Hepatocyte (in vitro differentiated cells): Measurements from ENCODE around the gene FIGNL1. TPM values are rescaled to one million over a fixed set of nuclear protein-coding genes. Genes with fewer than 3 reads are reported as not detected.

Experiments
- DNase-seq: peaks from one replicate; pipeline ENCODE4 v3.0.0-alpha.2; 2016; ENCODE audit warnings: low spot score
- H2AFZ ChIP-seq: fragments of 200-600 bp; sonication (generic); 2 replicates; pipeline ENCODE4 v1.6.0; 2016; ENCODE audit warnings: antibody characterized with exemption, mild to moderate bottlenecking
- H3K27ac ChIP-seq: fragments of 200-600 bp; sonication (generic); 2 replicates; pipeline ENCODE4 v1.5.1; 2016; ENCODE audit warnings: mild to moderate bottlenecking
- H3K27me3 ChIP-seq: fragments of 200-600 bp; sonication (generic); 2 replicates; pipeline ENCODE4 v1.6.1; 2016
- H3K36me3 ChIP-seq: fragments of 200-600 bp; sonication (generic); replicated peaks from 2 replicates; pipeline ENCODE4 v1.5.1; 2016; ENCODE audit warnings: low read depth; ENCODE audit not compliant: insufficient read depth
- H3K4me1 ChIP-seq: fragments of 200-600 bp; sonication (generic); 2 replicates; pipeline ENCODE4 v1.5.1; 2016; ENCODE audit warnings: mild to moderate bottlenecking, moderate library complexity; ENCODE audit not compliant: insufficient read depth
- H3K4me2 ChIP-seq: fragments of 200-600 bp; sonication (generic); 2 replicates; pipeline ENCODE4 v1.6.0; 2016
- H3K4me3 ChIP-seq: fragments of 200-600 bp; sonication (generic); 2 replicates; pipeline ENCODE4 v1.5.1; 2016; ENCODE audit warnings: mild to moderate bottlenecking
- H3K79me2 ChIP-seq: fragments of 200-600 bp; sonication (generic); 2 replicates; pipeline ENCODE4 v1.6.0; 2017; ENCODE audit warnings: mild to moderate bottlenecking
- H3K9me2 ChIP-seq: fragments of 200-600 bp; sonication (generic); replicated peaks from 2 replicates; pipeline ENCODE4 v1.6.0; 2017; ENCODE audit warnings: mild to moderate bottlenecking; ENCODE audit not compliant: insufficient read depth
- H3K9me3 ChIP-seq: fragments of 200-600 bp; sonication (generic); 2 replicates; pipeline ENCODE4 v1.5.1; 2016; ENCODE audit warnings: low read depth, mild to moderate bottlenecking
- H4K20me1 ChIP-seq: fragments of 200-600 bp; sonication (generic); 2 replicates; pipeline ENCODE4 v1.6.0; 2016; ENCODE audit warnings: mild to moderate bottlenecking; ENCODE audit not compliant: insufficient read depth, poor library complexity, severe bottlenecking
- CTCF ChIP-seq: fragments of 200-600 bp; sonication (generic); IDR thresholded peaks from 2 replicates; pipeline ENCODE4 v1.5.1; 2016; ENCODE audit warnings: antibody characterized with exemption, mild to moderate bottlenecking; ENCODE audit not compliant: poor library complexity
- EZH2 ChIP-seq: fragments of 200-600 bp; sonication (generic); IDR thresholded peaks from 2 replicates; pipeline ENCODE4 v1.6.1; 2016; ENCODE audit warnings: antibody characterized with exemption, mild to moderate bottlenecking, borderline replicate concordance
- EZH2phosphoT487 ChIP-seq: fragments of 200-600 bp; sonication (generic); IDR thresholded peaks from one replicate; pipeline ENCODE4 v1.6.1; 2018; ENCODE audit warnings: antibody characterized with exemption, mild to moderate bottlenecking, low read depth, moderate library complexity; ENCODE audit not compliant: unreplicated experiment, severe bottlenecking
- WGBS: methylation state at CpG from one replicate; pipeline ENCODE4 v1.1.6; 2016; ENCODE audit warnings: low lambda C conversion rate; ENCODE audit errors: missing lambda C conversion rate; 5-methylcytosine and 5-hydroxymethylcytosine counted together
- polyA plus RNA-seq: library from polyadenylated mRNA; unstranded; fragments of >200 nt; fragmentation: Nextera tagmentation; extraction: Ambion mirVana; gene quantifications from 2 replicates; pipeline ENCODE4 v1.2.1, GENCODE V29; 2016
- small RNA-seq: library from RNA; depleted of rRNA; stranded (forward); fragments of <200 nt; gene quantifications from one replicate; pipeline ENCODE3, GENCODE V24; 2014
- total RNA-seq: library from RNA; depleted of rRNA; stranded (reverse); fragments of >200 nt; gene quantifications from 2 replicates; pipeline ENCODE4 v1.2.3, GENCODE V29; 2014

Gene FIGNL1
- total and polyA plus RNA-seq, 2 experiments from 2014 or later: 4.3 to 13.6 TPM

- 88% methylated on average over 2 of the region's 2 CpGs for WGBS
Measured at GRCh38 chr7:50396856-50397255, 53.3 kb downstream of the FIGNL1 start.

GRCh38 chr7:50394315-50394714 is 55.8 kb downstream of the FIGNL1 start:
- Histone ChIP-seq H3K9me2 (no peaks in the 10 kb centered on the region), H3K27me3 (no peaks in the 10 kb centered on the region)
- TF ChIP-seq EZH2: no peak
- no peak for TF ChIP-seq EZH2phosphoT487
- no peak for TF ChIP-seq CTCF

More at GRCh38 chr7:50396856-50397255, 53.3 kb downstream of the FIGNL1 start:
- H3K79me2 ChIP-seq: no peaks in the 10 kb centered on the region
- TF ChIP-seq CTCF (no peak), EZH2phosphoT487 (no peak), EZH2 (no peak)
- DNase-seq: no peak
- no peaks in the 10 kb centered on the region for H3K4me1 ChIP-seq
- H3K36me3 ChIP-seq: no peaks in the 10 kb centered on the region
- no peak overlapping the region for H2AFZ ChIP-seq
- H3K27me3 ChIP-seq: no peaks in the 10 kb centered on the region
- H3K9me2 ChIP-seq: no peaks in the 10 kb centered on the region
- no peak overlapping the region for H3K27ac ChIP-seq
- H3K9me3 ChIP-seq: no peaks in the 10 kb centered on the region
- H3K4me3 ChIP-seq: no peak overlapping the region
- H3K4me2 ChIP-seq: no peak overlapping the region
- H4K20me1 ChIP-seq: no peaks in the 10 kb centered on the region

More at GRCh38 chr7:50394315-50394714, 55.8 kb downstream of the FIGNL1 start:
- Histone ChIP-seq H2AFZ (no peak overlapping the region), H4K20me1 (no peaks in the 10 kb centered on the region), H3K27ac (no peak overlapping the region), H3K9me3 (no peaks in the 10 kb centered on the region), H3K4me2 (no peak overlapping the region), H3K36me3 (no peaks in the 10 kb centered on the region), H3K4me3 (no peak overlapping the region), H3K4me1 (no peaks in the 10 kb centered on the region), H3K79me2 (no peaks in the 10 kb centered on the region)
- DNase-seq: no peak
- WGBS: 85% methylated on average over 1 of the region's 1 CpG

Small RNA genes lying within 50 kb of the gene (small RNA-seq; reads per million reads assigned to genes)
- gene RNU6-1091P: not detected

Other genes with a start within 250 kb of the FIGNL1 start
- 0.16 and 0.47 TPM in 2 replicates for gene IKZF1, start 145.6 kb downstream of the FIGNL1 start, total RNA-seq
- 0.16 and 0.52 TPM in 2 replicates for gene IKZF1, start 145.6 kb downstream of the FIGNL1 start, polyA plus RNA-seq
- 56.1 and 58.0 TPM in 2 replicates for gene DDC, start 115.1 kb upstream of the FIGNL1 start, total RNA-seq
- 37.8 and 42.4 TPM in 2 replicates for gene DDC, start 115.1 kb upstream of the FIGNL1 start, polyA plus RNA-seq